H1 (cell line): ENCODE results near the gene TMEM125. TPM values are rescaled to one million over a fixed set of nuclear protein-coding genes. Genes with fewer than 3 reads are reported as not detected.

Source experiments
- CTCF ChIA-PET: fragments of 300-600 bp; sonication (Branson Sonifier 250); formaldehyde crosslinking; loops from one replicate; lab custom pipeline; 2021; ENCODE audit not compliant: partially characterized antibody; lab: Charles Lee
- POLR2A ChIA-PET: fragments of 300-600 bp; sonication (Branson Sonifier 250); formaldehyde crosslinking; loops from one replicate; lab custom pipeline; 2021; ENCODE audit warnings: inconsistent platforms; ENCODE audit not compliant: partially characterized antibody; lab: Charles Lee
- DNase-seq, 2 experiments: peaks; one replicate each; pipeline versions ENCODE4 v3.0.0 to v3.0.0-alpha.2; 2010 to 2022; ENCODE audit warnings: low spot score in 2 of 2, low read depth in 1 of 2, mixed read lengths in 1 of 2
- FAIRE-seq: peaks from 2 replicates; lab custom pipeline; 2011; peaks lifted over from hg19 to GRCh38; lab: Jason Lieb, UNC
- H2AFZ ChIP-seq: 2 replicates; pipeline ENCODE4 v1.8.1; 2012; ENCODE audit warnings: low read length, inconsistent platforms
- H2AK5ac ChIP-seq: 2 replicates; pipeline ENCODE4 v1.6.1; 2013; ENCODE audit warnings: low read depth, low read length
- H2BK120ac ChIP-seq: replicated peaks from 2 replicates; pipeline ENCODE3; 2013; ENCODE audit warnings: low read depth, low read length, inconsistent platforms
- H2BK12ac ChIP-seq: 2 replicates; pipeline ENCODE4 v1.6.1; 2013; ENCODE audit warnings: low read depth, low read length
- H2BK15ac ChIP-seq: 2 replicates; pipeline ENCODE4 v1.6.1; 2013; ENCODE audit warnings: low read length
- H2BK20ac ChIP-seq: 2 replicates; pipeline ENCODE4 v1.6.1; 2013; ENCODE audit warnings: low read length
- H2BK5ac ChIP-seq: 2 replicates; pipeline ENCODE4 v1.6.1; 2013; ENCODE audit warnings: low read depth, low read length
- H3K14ac ChIP-seq: 2 replicates; pipeline ENCODE4 v1.6.1; 2013; ENCODE audit warnings: inconsistent platforms; ENCODE audit not compliant: insufficient read length
- H3K18ac ChIP-seq: 2 replicates; pipeline ENCODE4 v1.6.1; 2013; ENCODE audit warnings: low read length; ENCODE audit errors: extremely low read depth
- H3K23ac ChIP-seq: 2 replicates; pipeline ENCODE4 v1.6.1; 2013; ENCODE audit warnings: inconsistent platforms; ENCODE audit not compliant: insufficient read length
- H3K23me2 ChIP-seq: 2 replicates; pipeline ENCODE4 v1.6.1; 2013; ENCODE audit warnings: low read depth, low read length
- H3K27ac ChIP-seq: 2 replicates; pipeline ENCODE4 v1.6.1; 2011; ENCODE audit warnings: low read depth, low read length, inconsistent platforms
- H3K27me3 ChIP-seq, 4 experiments: replicated peaks in 1 of 4; 1 replicate in 1 of 4; 2 replicates in 3 of 4; pipeline versions ENCODE4 v1.6.1 to v1.8.1; 2011 to 2013; ENCODE audit warnings: low read length in 3 of 4, mild to moderate bottlenecking in 3 of 4, inconsistent platforms in 2 of 4, mixed read lengths in 2 of 4, moderate library complexity in 1 of 4; ENCODE audit not compliant: control insufficient read depth in 3 of 4, insufficient read depth in 3 of 4; ENCODE audit errors: extremely low read depth in 1 of 4
- H3K36me3 ChIP-seq, 4 experiments: 2 replicates each; pipeline versions ENCODE4 v1.6.1 to v1.8.1; 2011 to 2013; ENCODE audit warnings: mild to moderate bottlenecking in 4 of 4, low read length in 3 of 4, moderate library complexity in 2 of 4, control low read depth in 1 of 4, inconsistent platforms in 1 of 4; ENCODE audit not compliant: insufficient read depth in 4 of 4, control insufficient read depth in 2 of 4
- H3K4ac ChIP-seq: replicated peaks from 2 replicates; pipeline ENCODE3; 2013; ENCODE audit warnings: low read length, low read depth, mixed read lengths, inconsistent platforms; ENCODE audit not compliant: insufficient read length
- H3K4me1 ChIP-seq, 4 experiments: replicated peaks in 1 of 4; 1 replicate in 1 of 4; 2 replicates in 3 of 4; pipeline versions ENCODE4 v1.6.1 to v1.8.1; 2011 to 2013; ENCODE audit warnings: low read length in 3 of 4, inconsistent platforms in 2 of 4, mixed read lengths in 1 of 4; ENCODE audit not compliant: insufficient read depth in 4 of 4, control insufficient read depth in 3 of 4
- H3K4me2 ChIP-seq, 2 experiments: 2 replicates each; pipeline versions ENCODE4 v1.6.1 to v1.8.1; 2011 to 2013; ENCODE audit warnings: low read depth in 2 of 2, low read length in 2 of 2, control low read depth in 1 of 2, inconsistent platforms in 1 of 2, mild to moderate bottlenecking in 1 of 2; ENCODE audit not compliant: insufficient read depth in 1 of 2
- H3K4me3 ChIP-seq, 4 experiments: fragments of 200-600, 300-600 bp in 1 of 4; sonication (generic), shearing (Covaris generic), sonication (Bioruptor Twin) in 1 of 4; 2 replicates each; pipeline versions ENCODE4 v1.5.1 to v1.8.1; 2011 to 2016; ENCODE audit warnings: low read length in 4 of 4, low read depth in 3 of 4, control low read depth in 2 of 4, inconsistent platforms in 2 of 4, mild to moderate bottlenecking in 2 of 4, mixed read lengths in 1 of 4, moderate library complexity in 1 of 4; ENCODE audit not compliant: insufficient read depth in 2 of 4; ENCODE audit errors: extremely low read depth in 1 of 4
- H3K56ac ChIP-seq: replicated peaks from 2 replicates; pipeline ENCODE3; 2013; ENCODE audit warnings: low read depth, mild to moderate bottlenecking, mixed read lengths, low read length, inconsistent platforms; ENCODE audit not compliant: insufficient read length
- H3K79me1 ChIP-seq: 2 replicates; pipeline ENCODE4 v1.6.1; 2013; ENCODE audit warnings: low read depth, low read length, control low read depth
- H3K79me2 ChIP-seq, 2 experiments: 2 replicates each; pipeline versions ENCODE4 v1.6.1 to v1.8.1; 2012 to 2013; ENCODE audit warnings: low read length in 2 of 2, mild to moderate bottlenecking in 2 of 2, inconsistent platforms in 1 of 2; ENCODE audit not compliant: insufficient read depth in 2 of 2, control insufficient read depth in 1 of 2
- H3K9ac ChIP-seq, 4 experiments: replicated peaks in 1 of 4; 1 replicate in 1 of 4; 2 replicates in 3 of 4; pipeline versions ENCODE4 v1.6.1 to v1.8.1; 2011 to 2013; ENCODE audit warnings: low read depth in 3 of 4, low read length in 3 of 4, control low read depth in 2 of 4, mild to moderate bottlenecking in 2 of 4, moderate library complexity in 2 of 4, inconsistent platforms in 1 of 4; ENCODE audit errors: extremely low read depth in 1 of 4
- H3K9me3 ChIP-seq, 2 experiments: 2 replicates each; pipeline versions ENCODE4 v1.6.1 to v1.8.1; 2012 to 2013; ENCODE audit warnings: mild to moderate bottlenecking in 2 of 2, moderate library complexity in 2 of 2, control low read depth in 1 of 2, inconsistent platforms in 1 of 2, low read depth in 1 of 2, low read length in 1 of 2, mixed read lengths in 1 of 2; ENCODE audit not compliant: insufficient read depth in 2 of 2
- H4K20me1 ChIP-seq, 2 experiments: replicated peaks in 1 of 2; 2 replicates each; pipeline versions ENCODE3 to v1.8.1; 2011 to 2013; ENCODE audit warnings: inconsistent platforms in 2 of 2, low read length in 2 of 2, mild to moderate bottlenecking in 1 of 2; ENCODE audit not compliant: insufficient read depth in 2 of 2, control insufficient read depth in 1 of 2
- H4K5ac ChIP-seq: 2 replicates; pipeline ENCODE4 v1.6.1; 2013; ENCODE audit warnings: low read length, low read depth, mixed read lengths, inconsistent platforms; ENCODE audit not compliant: insufficient read length
- H4K8ac ChIP-seq: 2 replicates; pipeline ENCODE4 v1.8.0; 2013; ENCODE audit warnings: mild to moderate bottlenecking, moderate library complexity, low read length, inconsistent platforms; ENCODE audit not compliant: insufficient read depth; ENCODE audit errors: extremely low read depth
- H4K91ac ChIP-seq: replicated peaks from 2 replicates; pipeline ENCODE3; 2013; ENCODE audit warnings: low read length, mixed read lengths, inconsistent platforms; ENCODE audit not compliant: insufficient read length
- BRCA1 ChIP-seq: IDR thresholded peaks from 2 replicates; pipeline ENCODE4 v1.6.1; 2012; ENCODE audit warnings: low read depth, low read length, improper control_type of control experiment
- JUND ChIP-seq: IDR thresholded peaks from 2 replicates; pipeline ENCODE4 v1.6.1; 2011; ENCODE audit warnings: mild to moderate bottlenecking, improper control_type of control experiment, low read length
- SIX5 ChIP-seq: IDR thresholded peaks from 2 replicates; pipeline ENCODE4 v1.6.1; 2011; ENCODE audit warnings: mild to moderate bottlenecking, low read depth, low read length
- WGBS, 2 experiments: shearing (Covaris generic) in 1 of 2; methylation state at CpG; one replicate each; pipeline versions ENCODE4 v1.1.6 to v1.1.7; 2013 to 2015; ENCODE audit warnings: low lambda C conversion rate in 2 of 2, mixed read lengths in 2 of 2, inconsistent platforms in 1 of 2, low coverage in 1 of 2, missing lambda C conversion rate in 1 of 2; ENCODE audit not compliant: insufficient replicate concordance in 2 of 2, insufficient coverage in 1 of 2, insufficient read length in 1 of 2; ENCODE audit errors: extremely low coverage in 1 of 2, missing lambda C conversion rate in 1 of 2; 5-methylcytosine and 5-hydroxymethylcytosine counted together
- long read RNA-seq, 2 experiments: library from RNA in 1 of 2; library from capped mRNA in 1 of 2; stranded (forward); transcript quantifications; one replicate each; pipeline ENCODE4 v2.0.0, GENCODE V29; 2021; ENCODE audit warnings: inconsistent platforms in 1 of 2
- polyA minus RNA-seq, 3 experiments: library from RNA; depleted of rRNA, polyadenylated mRNA; stranded (reverse); fragments of >200 nt; gene quantifications; 1 replicate in 2 of 3; 2 replicates in 1 of 3; pipeline ENCODE4 v1.2.3, GENCODE V29; 2011
- polyA plus RNA-seq, 7 experiments: library from polyadenylated mRNA; depleted of rRNA in 3 of 7; stranded (reverse) in 5 of 7; unstranded in 2 of 7; fragments of >200 nt in 5 of 7; fragments of 200-250 nt in 2 of 7; gene quantifications; 1 replicate in 5 of 7; 2 replicates in 1 of 7; 4 replicates in 1 of 7; pipeline versions ENCODE4 v1.2.1 to v1.2.3, GENCODE V29; 2011 to 2013; ENCODE audit warnings: missing spikeins in 2 of 7, mixed read lengths in 2 of 7
- total RNA-seq: library from RNA; stranded (reverse); fragmentation: NEBNext Ultra II Directional; extraction: Animal tissue kit (Norgen Biotek cat#: 25700); gene quantifications from 2 replicates; pipeline ENCODE4 v1.2.1, GENCODE V29; 2021

Gene TMEM125
- total RNA-seq (24.6 and 26.5 TPM in 2 replicates), polyA plus RNA-seq (2011; rRNA removed) (46.7 and 54.2 TPM in 2 replicates), polyA minus RNA-seq (2011; rRNA and poly(A)+ RNA removed) (22.8 and 31.0 TPM in 2 replicates)
- 46.6 TPM for polyA plus RNA-seq (2011; cell fraction: cytosol; rRNA removed)
- polyA plus RNA-seq (2011; cell fraction: nucleus; rRNA removed) = 76.7 TPM
- 14.5 to 42.9 TPM (median 25.8 TPM) in 4 replicates for polyA plus RNA-seq (2012, experiment 1 of 2)
- polyA plus RNA-seq (2012, experiment 2 of 2) = 26.3 TPM
- 15.4 TPM for polyA plus RNA-seq (2013, experiment 1 of 2)
- polyA plus RNA-seq (2013, experiment 2 of 2) = 16.1 TPM
- 25.0 TPM for polyA minus RNA-seq (2011; cell fraction: cytosol; rRNA and poly(A)+ RNA removed)
- 20.6 TPM for polyA minus RNA-seq (2011; cell fraction: nucleus; rRNA and poly(A)+ RNA removed)
- long read RNA-seq, experiment 1, partial matches to known transcripts = 10 of 19 reads
- long read RNA-seq, experiment 1, other reads (novel, unspliced or antisense) = 9 of 19 reads
- long read RNA-seq, experiment 2, partial matches to known transcripts = 0 of 1 reads
- long read RNA-seq, experiment 2, other reads (novel, unspliced or antisense) = 1 of 1 reads

DNA sequence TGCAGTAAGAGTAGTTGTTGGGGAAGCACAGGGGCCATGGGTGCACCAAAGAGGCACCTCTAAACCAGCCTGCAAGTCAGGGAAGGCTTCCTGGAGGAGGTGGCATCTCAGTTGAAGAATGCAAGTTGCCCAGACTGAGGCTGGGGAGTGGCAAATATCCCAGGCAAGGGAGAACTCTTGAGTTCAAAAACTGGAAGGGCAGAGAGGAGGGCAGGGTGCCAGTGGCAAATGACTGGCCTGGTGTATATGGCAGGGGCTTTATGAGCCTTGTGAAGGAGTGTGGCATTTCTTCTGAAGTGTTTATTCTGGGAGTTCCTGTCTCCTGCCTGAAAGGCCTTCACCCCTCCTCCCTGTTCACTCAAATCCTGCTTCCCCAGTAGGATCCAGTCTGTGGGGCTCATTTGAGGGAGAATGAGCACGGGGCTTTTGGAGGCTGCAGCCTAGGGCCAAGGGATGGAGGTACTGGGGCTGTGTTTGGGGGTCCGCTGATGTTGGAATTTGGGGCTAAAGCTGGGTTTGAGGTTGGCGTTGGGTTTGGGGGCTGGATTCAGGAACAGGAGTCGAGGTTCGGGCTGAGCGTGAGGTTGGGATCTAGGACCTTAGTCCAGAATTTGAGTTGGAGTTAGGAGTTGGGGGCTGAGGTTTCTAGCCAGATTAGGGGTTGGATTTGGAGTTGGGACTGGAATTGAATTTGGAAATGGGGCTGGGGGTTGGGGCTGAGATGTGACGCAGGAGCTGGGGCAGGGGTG lies at the start of gene TMEM125:
Gene TMEM125, plus strand, starts transcription at position 357 of the 749 bp plus-strand sequence. CDS start 2,740 bp downstream, outside the sequence.
- TF ChIP-seq SIX5 (no peak), BRCA1 (no peak), JUND (no peak)
- Histone ChIP-seq H3K9ac (peak within 1 kb of the TSS in 3 of 4 experiments; percentile 22 to 84 (median 43); a peak in 4 of 7 replicates), H3K36me3 (peaks cover 2 to 12% (median 6%) of the 10 kb centered on the region in 4 experiments; a peak in 6 of 8 replicates), H3K27me3 (no peaks in the 10 kb centered on the region), H2BK15ac (peak within 1 kb of the TSS; percentile 77; the same call in 1 of the 2 replicates), H2AFZ (no peak within 1 kb of the TSS), H3K4me1 (peaks cover 0 to 12% (median 5%) of the 10 kb centered on the region in 4 experiments; a peak in 5 of 7 replicates), H3K56ac (no peak within 1 kb of the TSS), H3K27ac (peak within 1 kb of the TSS; percentile 54; the same call in 1 of the 2 replicates), H3K9me3 (peaks cover 2 to 4% of the 10 kb centered on the region in 2 experiments; a peak in 1 of 4 replicates), H3K23me2 (peaks cover 6% of the 10 kb centered on the region; the same call in 1 of the 2 replicates), H3K4me3 (peak within 1 kb of the TSS; percentile 54 to 67 (median 60)), H2BK12ac (peak within 1 kb of the TSS; percentile 98), H4K91ac (peak within 1 kb of the TSS; percentile 29), H2AK5ac (peak within 1 kb of the TSS; percentile 39; the same call in 1 of the 2 replicates), H3K14ac (no peak within 1 kb of the TSS), H4K5ac (peak within 1 kb of the TSS; percentile 44), H2BK120ac (no peak within 1 kb of the TSS), H4K20me1 (no peaks in the 10 kb centered on the region), H2BK5ac (peak within 1 kb of the TSS; percentile 87), H4K8ac (peak within 1 kb of the TSS; percentile 73; the same call in 1 of the 2 replicates), H3K23ac (no peak within 1 kb of the TSS), H3K79me1 (peaks cover 3% of the 10 kb centered on the region), H3K4me2 (peak within 1 kb of the TSS; percentile 80 to 94), H2BK20ac (no peak within 1 kb of the TSS), H3K79me2 (0 out of 4 replicates have a peak, but pooled peaks cover 0 to 3% of the 10 kb centered on the region in 2 experiments), H3K4ac (peak within 1 kb of the TSS; percentile 70), H3K18ac (peak within 1 kb of the TSS; percentile 73)
- no peak for DNase-seq
- 67% methylated on average over 7 of the region's 7 CpGs; no CpG with 5 or more reads in 1 of the 2 experiments for WGBS, 2 experiments
- ChIA-PET CTCF (interaction anchor here (0.6 to 1.6 kb wide), 7 partner anchors 9 to 144 kb away, joined by 3 to 7 read pairs (median 4); partner anchors contain the start of gene C1orf210), POLR2A (interaction anchor here (0.8 to 3.2 kb wide), 7 partner anchors 10 to 98 kb away, joined by 3 to 31 read pairs (median 5); partner anchors contain the start of genes C1orf210, CDC20 and ELOVL1)
- no peak for FAIRE-seq
